GM21515 (cell line): ENCODE results near the gene CYP4X1.
"Not testable (repeated sequence)": the region's sequence is repeated elsewhere in the genome, so short reads cannot be mapped to it uniquely, and the experiment has no call there.

Experiments used
- ATAC-seq: cut with Tn5 transposase; IDR thresholded peaks from one replicate; pipeline ENCODE4 v1.9.1; 2021; ENCODE audit not compliant: unreplicated experiment

Gene CYP4X1

DNA sequence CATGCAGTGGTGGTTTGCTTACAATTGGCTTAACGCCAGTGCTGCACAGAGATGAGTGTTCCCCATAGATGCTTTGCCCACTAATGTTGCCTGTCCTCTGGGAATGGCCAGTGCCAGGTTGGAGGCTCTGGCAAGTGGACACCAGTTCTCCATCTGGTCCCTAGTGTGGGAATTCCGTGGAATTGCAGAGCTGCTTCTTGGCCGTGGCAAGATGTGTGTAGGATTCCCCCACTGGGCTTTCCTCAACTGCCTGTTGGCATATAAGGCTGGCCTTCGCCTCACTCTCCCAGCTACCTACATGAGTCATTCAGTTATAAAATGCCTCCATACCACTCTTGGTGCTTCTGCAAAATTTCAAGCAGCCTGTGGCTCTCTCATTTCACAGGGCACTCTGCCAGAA is 45.6 kb downstream of the CYP4X1 start:
- ATAC-seq: not testable (repeated sequence)

DNA sequence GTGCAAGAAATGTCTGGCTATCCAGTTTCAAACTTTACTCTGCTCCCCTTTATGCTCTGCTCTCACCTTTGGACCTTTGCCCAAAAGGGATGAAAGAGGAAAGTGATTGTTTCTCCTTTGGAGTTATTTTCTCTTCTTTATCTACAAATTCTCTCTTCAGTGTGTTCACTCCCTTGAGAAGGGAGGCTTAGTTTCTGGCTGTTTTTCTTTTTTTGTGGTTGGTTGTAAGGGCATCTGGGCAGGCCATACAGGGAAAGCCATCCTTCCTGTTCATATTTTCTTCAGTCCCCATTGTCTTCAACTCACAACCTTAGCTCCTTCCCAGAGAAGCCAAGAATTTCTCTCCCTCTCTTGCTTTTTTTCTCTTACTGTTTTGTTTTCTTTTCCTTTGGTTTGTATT is 46.0 kb downstream of the CYP4X1 start:
- not testable (repeated sequence) for ATAC-seq

DNA sequence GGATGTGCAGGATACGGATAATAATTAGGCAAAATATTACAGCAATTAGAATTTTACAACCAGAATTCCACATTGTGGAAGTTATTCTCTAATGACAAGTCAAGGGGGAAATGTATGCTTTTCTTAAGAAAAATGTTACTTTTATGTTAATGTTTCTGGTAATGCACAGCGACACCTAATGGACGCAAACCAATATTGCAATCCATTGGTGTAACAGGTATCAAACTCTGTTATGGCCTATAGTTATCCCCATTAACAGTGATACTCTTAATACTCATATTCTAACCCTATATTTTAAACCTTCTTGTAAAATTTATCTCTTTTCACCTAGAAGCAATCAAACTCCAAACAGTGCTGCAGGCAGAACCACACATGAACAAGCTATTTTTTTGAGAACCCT is 65.9 kb downstream of the CYP4X1 start:
- ATAC-seq: not testable (repeated sequence)

DNA sequence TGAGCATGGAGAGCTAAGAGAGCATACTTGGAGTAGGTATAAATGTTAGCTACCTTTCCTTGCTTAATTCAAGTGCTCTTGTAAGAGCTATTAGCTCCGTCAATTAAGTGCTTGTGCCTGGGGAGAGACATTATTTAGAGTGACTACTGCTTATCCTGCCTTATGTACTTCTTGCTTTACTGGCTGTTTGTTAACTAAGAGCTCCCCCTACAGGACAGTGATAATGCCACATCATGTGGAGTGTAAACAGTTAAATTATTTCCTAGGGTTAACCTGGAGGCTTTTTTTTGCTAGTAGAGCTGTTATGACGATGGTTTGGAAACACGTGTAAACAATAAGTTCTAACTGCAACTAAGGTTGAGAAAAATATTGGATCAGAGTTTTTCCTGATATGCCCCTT is 68.0 kb downstream of the CYP4X1 start:
- not testable (repeated sequence) for ATAC-seq
